GM20431 (cell line): Measurements from ENCODE around the gene PTPRG.
"Not testable (repeated sequence)": the region's sequence is repeated elsewhere in the genome, so short reads cannot be mapped to it uniquely, and the experiment has no call there.

Source experiments
- in situ Hi-C: fragments of 300-500 bp; cut with MseI, MboI; formaldehyde crosslinking; loops from one replicate; pipeline ENCODE4 v1.15.0; 2020; ENCODE audit warnings: low sequenced_read_pairs; ENCODE audit not compliant: unreplicated experiment

The PTPRG gene

GRCh38 chr3:61740494-61740893 lies 179.1 kb downstream of the PTPRG start:
- in situ Hi-C loops: no loop called here

DNA sequence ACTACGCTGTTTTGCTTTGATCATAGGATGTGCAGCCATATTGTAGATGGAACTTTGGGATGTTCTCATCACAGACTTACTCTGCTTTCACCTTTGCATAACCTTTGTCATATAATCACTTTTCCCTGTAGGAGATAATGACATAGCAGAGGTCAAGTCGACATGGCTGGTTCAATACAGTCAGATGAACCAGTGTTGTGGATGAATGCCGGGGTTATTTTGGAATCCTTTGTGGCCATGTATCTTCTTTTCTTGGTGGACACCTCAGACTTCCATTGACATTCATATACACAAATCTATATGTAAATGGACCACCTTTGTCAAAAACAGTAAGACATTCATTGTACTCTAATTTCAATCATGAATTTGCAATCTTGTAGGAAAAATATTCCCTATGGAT lies 180.2 kb downstream of the PTPRG start:
- in situ Hi-C loops: no loop called here

DNA sequence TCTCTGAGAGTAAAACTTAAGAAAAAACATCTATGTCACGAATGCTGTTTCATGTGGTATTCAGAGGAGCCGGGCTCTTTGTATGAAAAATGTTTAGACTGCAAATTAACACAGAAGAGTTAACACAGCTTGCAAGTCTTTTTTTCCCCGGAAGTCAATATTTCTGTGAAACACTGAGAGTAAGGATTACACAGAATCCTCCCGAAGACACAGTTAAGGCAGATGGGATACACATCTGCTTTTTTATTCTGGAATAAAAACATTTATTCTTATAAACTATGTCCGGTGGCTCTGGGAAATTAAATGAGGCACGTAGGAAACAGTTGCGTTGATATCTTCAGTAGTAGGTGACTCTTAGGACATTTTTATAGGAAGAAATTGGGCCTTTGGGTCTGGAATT lies 180.6 kb downstream of the PTPRG start:
- in situ Hi-C loops: no loop called here

DNA sequence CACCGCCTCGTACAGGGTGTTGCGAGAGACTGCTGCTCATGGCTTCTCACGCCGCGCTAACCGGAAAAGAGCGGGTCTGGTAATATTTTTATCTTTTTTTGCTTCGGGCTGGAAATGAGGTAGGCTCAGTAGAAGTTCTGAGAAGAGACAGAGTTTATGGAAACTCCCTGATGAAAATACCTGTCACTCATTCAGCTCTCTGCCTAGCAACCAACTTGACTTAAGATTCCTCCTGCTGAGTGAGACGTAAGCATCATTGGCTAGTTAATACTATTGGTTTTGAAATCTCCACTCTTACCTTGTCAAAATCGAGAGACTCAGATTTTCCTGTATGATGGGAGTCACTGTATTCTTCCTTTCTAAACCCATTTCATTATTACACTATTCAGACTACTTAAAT lies 181.7 kb downstream of the PTPRG start:
- in situ Hi-C loops: no loop called here

- in situ Hi-C loops: no loop called here
Measured at GRCh38 chr3:61743686-61744242, 182.4 kb downstream of the PTPRG start.

GRCh38 chr3:61748288-61748687 lies 186.9 kb downstream of the PTPRG start:
- in situ Hi-C loops: no loop called here

GRCh38 chr3:61750766-61751165 lies 189.4 kb downstream of the PTPRG start:
- in situ Hi-C loops: no loop called here

- in situ Hi-C loops: no loop called here
Measured at GRCh38 chr3:61758839-61759238, 197.5 kb downstream of the PTPRG start.

- in situ Hi-C loops: not testable (repeated sequence)
Measured at GRCh38 chr3:61760783-61761182, 199.4 kb downstream of the PTPRG start.

- in situ Hi-C loops: no loop called here
Measured at GRCh38 chr3:61761694-61762430, 200.5 kb downstream of the PTPRG start.

GRCh38 chr3:61765157-61765876 lies 203.9 kb downstream of the PTPRG start:
- in situ Hi-C loops: no loop called here

DNA sequence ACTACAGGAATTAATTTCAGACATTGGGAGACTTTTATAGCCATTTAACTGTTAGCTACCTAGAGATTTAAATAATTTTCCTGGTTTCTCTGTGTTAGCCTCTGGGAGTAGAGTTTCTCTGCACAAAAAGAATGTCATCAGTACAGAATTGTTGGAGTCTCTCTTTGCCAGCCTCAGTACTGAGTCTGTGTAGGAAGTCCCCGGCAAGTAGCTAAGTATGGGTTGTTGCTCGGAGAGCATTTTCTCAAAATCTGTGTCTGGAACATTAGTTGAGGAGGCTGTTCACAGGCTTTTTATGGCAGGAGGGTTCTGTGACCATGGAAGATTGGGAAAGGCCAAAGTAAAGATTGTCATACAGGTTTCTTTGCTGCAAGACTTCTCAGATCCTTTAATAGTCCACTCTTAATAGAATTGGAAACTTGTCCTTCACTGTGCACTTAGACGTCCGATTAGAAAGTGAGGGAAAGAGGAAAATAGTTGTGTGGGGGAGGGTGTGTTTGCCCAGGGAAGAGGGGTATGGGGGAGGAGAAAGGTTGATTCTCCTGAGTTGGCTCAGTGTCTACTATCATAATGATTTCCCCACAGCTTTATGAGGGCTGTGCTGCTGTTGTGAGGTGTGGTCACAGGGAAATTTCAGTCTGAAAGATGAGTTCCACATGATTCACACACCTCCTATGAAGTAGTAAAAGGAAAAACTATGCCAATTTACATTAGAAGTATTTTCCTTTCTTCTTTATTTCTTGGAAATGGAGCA lies 207.1 kb downstream of the PTPRG start:
- in situ Hi-C loops: no loop called here

- in situ Hi-C loops: no loop called here
Measured at GRCh38 chr3:61769266-61769990, 208.1 kb downstream of the PTPRG start.

DNA sequence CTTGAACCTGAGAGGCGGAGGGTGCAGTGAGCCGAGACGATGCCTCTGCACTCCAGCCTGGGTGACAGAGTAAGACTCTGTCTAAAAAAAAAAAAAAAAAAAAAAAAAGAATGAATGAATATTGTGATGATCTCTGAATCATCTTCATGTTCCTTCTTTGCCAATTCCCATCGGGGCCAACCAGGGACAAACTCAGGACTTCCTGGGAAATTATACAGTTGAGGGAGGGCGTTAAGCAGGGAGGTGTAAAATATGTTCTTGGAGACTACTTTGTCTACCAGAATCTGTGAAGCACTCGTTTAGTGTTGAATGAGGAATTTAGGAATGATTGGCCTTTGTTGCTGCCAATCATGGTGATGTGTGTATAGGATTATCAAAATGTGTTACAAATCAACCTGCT lies 210.6 kb downstream of the PTPRG start:
- in situ Hi-C loops: no loop called here

GRCh38 chr3:61772456-61772855 lies 211.1 kb downstream of the PTPRG start:
- in situ Hi-C loops: no loop called here

- in situ Hi-C loops: no loop called here
Measured at GRCh38 chr3:61774279-61774890, 213.0 kb downstream of the PTPRG start.

DNA sequence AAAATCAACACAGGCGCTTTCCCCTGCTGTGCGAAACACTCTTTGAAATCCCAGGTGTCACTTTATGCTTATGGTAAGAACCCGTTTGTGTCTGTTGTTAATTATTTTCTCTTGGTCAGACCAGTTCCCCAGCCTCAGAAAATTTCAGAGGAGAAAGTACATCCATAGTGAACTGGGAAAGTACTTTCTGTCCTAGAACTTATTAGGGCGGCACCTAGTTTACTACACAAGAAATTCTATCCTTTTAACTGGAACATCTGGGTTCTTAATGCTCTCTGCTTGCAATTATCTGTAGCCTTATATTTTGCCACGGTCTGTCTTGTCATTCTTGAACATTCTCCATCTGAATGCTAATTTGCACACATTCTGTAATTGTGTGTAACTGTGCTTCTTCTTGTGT lies 215.0 kb downstream of the PTPRG start:
- in situ Hi-C loops: no loop called here

- in situ Hi-C loops: no loop called here
Measured at GRCh38 chr3:61777483-61777882, 216.1 kb downstream of the PTPRG start.

DNA sequence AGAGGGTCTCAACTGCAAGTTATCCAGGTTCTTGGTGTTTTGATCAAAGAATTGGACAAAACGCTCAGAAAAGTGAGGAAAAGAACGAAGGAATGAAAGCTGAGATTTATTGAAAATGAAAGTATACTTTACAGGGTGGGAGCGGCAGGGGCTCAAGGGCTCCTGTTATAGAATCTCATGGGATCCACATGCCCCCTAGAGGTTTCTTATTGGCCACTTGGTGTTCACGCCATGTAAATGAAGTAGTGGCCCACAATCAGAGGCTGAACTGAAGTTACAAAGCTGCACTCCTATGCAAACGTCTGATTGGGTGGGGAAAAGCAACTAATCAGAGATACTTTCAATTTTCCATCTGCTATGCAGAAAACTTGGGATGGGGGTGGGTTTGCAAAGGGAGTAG lies 216.7 kb downstream of the PTPRG start:
- in situ Hi-C loops: no loop called here

- in situ Hi-C loops: no loop called here
Measured at GRCh38 chr3:61780016-61780415, 218.6 kb downstream of the PTPRG start.
